H4 (cell line): ENCODE results near the gene NLRC3. TPM values are rescaled to one million over a fixed set of nuclear protein-coding genes. Genes with fewer than 3 reads are reported as not detected.

ENCODE experiments used
- DNase-seq: peaks from one replicate; pipeline ENCODE4 v3.0.0-alpha.2; 2015; ENCODE audit warnings: low spot score
- total RNA-seq: library from RNA; depleted of rRNA; stranded (reverse); fragments of >200 nt; shearing (Covaris generic); gene quantifications from 2 replicates; pipeline ENCODE4 v1.2.3, GENCODE V29; 2014

NLRC3 gene
- total RNA-seq, 1 experiment from 2014 or later = not detected

DNA sequence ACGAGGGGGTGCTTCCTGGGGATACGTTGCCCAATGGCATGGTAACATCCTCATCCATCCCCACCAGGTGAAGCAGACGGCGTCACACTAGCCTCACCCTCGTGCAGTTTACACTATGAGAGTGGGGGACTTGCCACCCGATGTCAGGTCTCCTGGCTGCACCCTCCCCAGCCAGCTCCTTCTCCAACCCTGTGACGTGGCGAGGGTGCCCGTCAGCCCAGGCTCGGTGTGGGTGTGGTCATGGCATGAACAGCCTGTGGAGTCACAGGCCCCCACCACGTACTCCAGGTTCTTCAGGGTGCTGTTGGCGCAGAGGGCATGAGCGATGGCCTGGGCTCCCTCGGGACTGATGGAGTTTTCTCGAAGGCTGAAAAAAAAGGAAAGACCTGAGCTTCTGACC is 28.3 kb downstream of the NLRC3 start:
- DNase-seq = no peak

DNA sequence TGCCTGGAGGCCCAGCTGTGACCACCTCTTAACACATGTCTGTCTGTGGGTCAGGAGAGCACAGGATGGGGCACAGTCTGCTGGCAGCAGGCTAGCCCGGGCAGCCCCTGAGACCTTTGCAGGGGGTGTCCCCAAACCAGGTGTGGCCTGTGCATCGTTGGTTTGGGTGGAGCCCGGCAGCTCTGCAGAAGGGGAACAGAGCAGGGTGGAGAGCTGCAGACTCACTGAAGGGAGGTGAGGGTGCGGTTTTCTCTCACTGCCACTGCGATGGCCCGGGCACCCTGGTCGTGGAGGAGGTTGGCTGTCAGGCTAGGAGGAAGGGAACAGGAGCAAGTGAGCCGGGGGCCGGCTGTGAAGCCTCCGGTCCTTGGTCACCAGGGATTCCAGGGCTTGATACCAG is 28.8 kb downstream of the NLRC3 start:
- DNase-seq = no peak

DNA sequence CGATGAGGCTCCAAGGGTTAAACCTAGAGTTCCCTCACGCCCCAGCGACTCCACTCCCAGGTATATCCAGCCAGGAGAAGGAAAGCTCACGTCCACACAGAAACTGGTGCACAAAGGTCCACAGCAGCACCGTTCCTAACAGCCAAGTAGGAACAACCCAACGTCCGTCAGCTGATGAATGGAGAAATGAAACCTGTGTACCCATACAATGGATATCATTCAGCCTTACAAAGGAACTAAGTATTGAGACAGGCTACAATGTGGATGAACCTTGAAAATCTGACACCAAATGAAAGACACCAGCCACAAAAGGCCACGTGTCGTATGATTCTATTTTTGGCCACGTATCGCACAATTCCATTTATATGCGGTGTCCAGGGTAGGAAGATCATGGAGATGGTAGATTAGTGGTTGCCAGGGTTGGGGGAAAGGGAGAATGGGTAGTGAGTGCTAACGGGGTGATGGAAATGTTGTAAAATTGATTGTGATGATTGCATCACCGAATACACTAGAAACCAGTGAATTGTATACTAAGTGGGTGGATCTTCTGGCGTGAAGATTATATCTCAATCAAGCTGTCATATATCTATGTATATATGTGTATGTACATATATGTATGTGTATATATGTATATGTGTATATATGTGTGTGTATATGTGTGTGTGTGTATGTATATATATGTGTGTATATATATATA is 30.1 kb downstream of the NLRC3 start:
- no peak for DNase-seq

DNA sequence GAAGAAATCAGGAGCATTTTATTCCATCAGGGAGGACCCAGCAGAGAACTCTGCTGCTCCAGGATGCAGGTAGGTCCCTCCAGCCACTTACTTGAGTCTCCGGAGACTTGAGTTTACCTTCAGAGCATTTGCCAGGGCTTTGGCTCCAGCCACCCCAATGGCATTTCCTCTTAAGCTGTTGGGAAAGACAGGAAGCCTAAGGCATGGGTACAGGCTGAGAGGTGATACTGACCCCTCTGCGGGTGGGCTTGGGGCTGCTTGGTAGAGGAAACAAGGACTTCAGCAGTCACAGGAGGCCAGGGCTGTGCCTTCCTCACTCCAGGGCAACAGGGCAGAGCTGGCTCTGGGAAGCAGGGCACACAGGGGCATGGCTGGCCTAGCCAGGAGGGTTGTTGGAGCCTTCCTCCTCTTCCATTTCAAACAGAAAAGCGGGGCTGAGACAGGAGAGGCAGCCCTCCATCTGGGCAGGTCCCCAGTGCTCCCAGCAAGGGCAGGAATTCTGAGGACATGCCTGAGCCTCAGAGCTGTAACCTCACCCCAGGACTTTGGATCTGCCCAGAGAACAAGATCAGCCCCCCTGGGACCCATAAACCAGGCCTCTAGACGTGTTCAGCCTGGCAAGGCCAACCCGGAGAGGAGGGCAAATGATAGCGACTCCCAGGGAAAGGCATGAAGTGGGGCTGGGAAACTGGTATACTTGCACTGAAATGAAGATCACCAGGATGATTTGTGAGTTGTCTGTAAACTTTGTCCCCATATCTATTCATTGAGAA is 34.4 kb downstream of the NLRC3 start:
- DNase-seq = no peak

DNA sequence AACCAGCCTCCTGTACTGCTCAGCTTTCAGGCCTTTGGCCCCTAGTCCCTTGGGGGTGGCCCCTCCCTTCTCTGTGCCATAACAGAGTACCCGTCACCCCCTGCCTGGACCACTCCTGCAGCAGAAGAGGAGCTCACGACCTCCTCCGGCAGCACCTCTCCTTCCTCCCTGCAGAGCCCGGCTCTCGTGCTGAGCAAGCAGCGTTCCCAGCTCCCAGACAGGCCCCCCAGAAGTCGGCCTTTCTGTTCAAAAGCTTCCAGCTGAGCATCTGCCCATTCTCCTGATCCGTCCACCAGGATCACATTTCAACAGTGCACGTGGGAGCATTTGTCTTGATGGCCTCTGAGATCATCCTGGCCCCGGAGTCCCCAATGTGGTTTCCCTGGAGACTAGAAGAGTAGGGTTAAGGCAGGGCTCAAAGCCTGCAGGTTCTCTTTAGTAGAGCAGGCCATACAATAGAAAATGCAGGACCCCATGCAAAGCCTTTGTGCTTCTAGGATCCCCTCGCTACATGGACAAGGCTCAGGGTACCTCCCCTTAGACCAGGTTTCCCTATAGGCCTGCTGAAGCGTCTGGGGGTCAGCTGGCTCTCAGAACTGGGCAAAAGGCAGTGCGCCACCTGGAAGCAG is 35.6 kb downstream of the NLRC3 start:
- no peak for DNase-seq

DNA sequence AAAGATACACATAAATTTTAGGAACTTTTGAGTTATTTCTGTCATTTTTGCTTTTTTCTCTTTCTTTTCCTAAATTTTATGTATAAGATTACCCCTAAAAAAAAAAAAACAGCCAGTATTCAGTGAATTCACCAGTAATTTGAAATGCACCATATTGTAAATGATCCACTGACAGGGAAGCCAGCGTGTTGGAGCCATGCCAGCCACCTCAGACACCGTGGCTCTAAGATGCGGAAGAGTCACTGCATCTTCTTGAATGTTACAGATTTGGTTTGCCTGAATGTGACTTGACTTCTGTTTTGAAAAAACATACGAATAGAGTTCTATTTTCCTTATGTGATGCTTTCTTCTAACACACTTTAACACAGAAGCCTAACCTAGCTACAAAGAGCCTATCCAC is 39.0 kb downstream of the NLRC3 start:
- no peak for DNase-seq

DNA sequence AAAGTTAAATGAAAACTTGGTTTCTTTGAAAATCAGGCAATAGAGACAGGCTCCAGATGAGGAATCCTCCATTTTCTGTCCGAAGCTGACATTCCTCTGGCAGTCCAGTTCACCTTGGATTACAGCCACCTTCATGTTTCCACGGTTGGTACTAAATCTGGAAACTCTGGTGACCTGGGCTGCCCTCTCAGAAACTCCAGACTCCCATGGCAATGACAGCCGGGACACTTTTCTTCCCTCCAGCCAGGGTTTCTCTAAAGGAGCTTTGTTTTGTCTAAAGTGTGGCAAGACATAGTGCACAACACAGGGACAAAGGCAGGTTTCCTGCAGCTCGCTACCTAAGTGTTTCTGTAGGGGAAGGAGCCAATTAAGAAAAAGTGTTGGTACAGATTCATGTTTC is 40.4 kb downstream of the NLRC3 start:
- DNase-seq = no peak

DNA sequence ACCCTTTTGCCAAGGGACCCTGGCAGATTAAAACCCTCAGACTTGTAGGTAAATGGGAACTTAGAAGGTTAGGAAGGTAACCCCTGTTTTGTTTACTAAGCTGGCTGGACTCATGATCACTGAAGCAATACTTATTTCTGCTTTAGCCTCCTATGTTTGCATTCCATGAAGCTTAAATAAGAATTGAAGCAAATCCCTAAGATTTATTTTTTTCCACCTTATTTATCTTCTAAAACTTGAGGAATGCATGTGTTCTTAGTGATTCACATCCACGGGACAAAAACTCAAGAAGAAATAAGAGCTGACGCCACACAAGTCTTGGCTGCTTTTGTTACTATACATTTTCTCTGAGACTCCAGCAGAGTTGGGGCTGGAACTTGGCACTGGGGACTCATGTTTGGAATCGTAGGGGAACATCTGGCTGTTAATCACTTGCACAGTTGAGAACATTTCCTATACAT is 40.9 kb downstream of the NLRC3 start:
- no peak for DNase-seq

DNA sequence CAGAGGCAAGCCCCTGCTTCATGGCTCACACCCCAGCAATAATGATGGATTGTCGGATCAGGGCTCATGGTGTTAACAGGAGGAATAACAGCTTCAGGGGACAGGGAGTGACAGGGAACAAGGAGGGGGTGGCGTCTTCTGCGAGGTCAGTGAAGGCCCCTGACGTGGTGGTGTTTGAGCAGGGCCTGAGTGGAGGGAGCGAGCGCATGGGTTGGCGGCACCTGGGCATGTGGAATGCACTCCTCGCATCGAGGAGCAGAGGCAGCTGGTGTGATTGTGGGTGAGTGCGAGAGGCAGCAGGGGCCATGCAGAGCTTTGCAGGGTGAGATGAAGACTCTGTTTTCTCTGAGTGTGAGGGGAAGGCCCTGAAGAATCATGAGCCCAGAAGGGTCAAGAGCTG is 43.1 kb downstream of the NLRC3 start:
- no peak for DNase-seq

DNA sequence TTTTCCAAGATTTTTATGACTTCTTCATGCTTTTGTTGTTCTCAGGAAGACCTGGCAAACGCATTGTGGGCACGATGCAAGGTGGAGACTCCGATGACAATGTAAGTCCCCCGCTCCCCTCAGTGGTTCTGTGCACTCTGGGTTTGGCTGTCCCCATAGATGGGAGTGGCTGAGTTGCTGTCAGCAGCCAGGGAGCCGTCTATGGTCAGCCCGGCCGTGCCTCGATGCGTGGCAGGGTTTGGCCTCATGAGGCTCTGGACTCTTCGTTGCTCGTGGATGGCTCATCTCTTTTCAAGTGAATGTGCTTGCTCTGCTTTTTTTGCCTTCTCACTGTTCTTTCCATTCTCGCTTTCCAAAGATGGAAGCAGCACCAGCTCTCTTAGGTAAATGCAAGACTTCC is 44.5 kb downstream of the NLRC3 start:
- DNase-seq = no peak

DNA sequence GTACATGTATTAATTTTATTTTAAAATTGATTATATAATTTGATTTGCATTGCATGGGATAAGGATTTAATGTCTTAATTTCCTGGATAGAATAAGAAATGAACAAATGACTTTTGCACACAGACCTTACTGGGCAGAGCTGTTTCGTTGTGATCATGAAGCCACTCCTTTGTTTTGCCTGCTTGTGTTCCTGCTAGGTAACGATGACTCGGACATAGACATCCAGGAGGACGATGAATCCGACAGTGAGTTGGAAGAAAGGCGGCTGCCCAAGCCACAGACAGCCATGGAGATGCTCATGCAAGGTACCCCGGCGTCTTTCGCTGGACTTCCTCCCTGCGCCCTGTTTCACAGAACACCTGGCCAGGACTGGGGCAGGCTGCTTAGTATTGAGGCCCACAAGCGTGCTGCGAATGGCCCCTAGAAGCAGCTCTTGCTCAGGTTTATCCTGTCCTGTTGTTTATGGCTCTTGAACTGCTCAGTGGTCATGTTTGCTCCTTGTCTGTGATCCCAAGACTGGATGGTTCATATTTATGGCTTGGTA is 46.8 kb downstream of the NLRC3 start:
- no peak for DNase-seq

DNA sequence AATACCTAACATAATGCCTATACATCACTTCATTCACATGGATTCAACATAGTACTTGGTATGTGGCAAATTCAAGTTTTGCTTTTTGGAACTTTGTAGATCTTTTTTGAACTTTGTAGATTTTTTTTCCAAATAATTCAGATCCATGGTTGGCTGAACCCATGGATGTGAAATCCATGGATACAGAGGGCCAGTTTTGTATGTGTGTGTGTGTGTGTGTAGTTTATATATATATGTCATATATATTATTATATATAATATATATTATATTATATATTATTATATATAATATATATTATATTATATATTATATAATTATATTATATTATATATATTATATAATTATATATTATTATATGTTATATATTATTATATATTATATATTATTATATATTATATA is 48.0 kb downstream of the NLRC3 start:
- no peak for DNase-seq

DNA sequence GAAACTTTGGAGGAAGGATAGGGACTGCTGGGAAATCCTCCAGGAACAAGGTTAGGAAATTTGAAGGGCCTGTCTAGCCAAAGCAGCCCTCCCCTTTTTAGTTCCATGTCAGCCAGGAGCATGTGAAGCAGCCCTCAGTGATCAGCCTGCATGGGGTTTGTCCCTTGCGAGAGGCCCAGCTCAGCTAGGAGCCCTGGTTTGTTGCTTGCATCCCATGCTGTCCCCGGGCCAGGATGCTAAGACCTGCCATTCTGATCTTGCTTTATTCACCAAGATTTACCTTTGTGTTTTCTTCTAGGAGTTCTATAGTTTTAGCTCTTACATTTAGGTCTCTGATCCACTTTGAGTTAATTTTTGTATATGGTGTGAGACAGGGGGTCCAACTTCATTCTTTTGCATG is 48.8 kb downstream of the NLRC3 start:
- no peak for DNase-seq

DNA sequence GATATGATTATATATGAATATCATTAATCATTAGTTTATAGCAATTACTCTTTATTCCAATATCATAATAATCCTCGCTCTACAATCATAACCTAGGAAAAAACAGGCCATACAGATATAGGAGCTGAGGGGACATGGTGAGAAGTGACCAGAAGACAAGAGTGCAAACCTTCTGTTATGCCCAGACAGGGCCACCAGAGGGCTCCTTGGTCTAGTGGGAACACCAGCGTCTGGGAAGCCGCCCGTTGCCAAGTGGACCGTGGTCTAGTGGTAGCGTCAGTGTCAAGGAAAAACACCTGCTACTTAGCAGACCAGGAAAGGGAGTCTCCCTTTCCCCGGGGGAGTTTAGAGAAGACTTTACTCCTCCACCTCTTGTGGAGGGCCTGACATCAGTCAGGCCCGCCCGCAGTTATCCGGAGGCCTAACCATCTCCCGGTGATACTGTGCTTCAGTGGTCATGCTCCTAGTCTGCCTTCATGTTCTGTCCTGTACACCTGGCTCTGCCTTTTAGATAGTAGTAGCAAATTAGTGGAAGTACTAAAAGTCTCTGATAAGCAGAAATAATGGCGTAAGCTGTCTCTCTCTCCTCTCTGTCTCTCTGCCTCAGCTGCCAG is 49.9 kb downstream of the NLRC3 start:
- peak; percentile 46 for DNase-seq

DNA sequence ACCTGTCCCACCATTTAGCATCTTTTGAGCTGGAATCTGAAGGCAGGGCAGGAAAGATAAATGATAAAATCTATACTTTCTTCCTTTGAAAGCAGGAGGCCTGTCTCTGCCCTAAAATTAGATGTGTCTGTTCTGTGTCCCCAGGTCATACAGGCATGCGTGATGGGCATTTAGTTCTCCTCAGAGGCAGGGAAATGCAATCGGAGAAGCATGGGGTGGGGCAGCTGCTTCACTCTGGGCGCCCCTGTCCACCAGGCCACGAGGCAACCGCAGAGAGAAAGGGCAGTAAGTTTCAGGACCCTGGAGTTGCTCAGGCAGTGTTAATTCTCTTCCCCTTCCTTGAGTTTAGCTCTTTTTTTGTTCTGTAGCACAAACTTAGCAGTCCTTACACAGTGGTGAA is 51.3 kb downstream of the NLRC3 start:
- no peak for DNase-seq

DNA sequence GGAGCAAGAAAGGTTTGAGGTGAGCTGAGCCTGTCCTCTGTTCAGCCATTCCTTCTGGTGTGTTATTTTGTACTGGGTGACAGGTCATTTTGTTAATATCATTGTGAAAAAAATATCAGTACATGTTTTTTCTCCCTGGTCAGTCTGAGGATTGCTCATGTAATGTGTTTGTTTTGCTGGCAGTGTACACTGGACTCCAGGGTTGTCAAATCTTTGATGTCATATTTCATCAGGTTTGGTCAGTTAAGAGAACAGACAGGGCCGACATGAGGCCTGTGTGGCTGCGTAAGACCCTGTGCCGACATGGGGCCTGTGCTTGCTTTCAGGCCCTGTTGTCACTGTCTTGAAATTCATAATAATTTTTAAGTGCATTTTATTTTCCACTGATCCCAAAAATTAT is 53.9 kb downstream of the NLRC3 start:
- no peak for DNase-seq

DNA sequence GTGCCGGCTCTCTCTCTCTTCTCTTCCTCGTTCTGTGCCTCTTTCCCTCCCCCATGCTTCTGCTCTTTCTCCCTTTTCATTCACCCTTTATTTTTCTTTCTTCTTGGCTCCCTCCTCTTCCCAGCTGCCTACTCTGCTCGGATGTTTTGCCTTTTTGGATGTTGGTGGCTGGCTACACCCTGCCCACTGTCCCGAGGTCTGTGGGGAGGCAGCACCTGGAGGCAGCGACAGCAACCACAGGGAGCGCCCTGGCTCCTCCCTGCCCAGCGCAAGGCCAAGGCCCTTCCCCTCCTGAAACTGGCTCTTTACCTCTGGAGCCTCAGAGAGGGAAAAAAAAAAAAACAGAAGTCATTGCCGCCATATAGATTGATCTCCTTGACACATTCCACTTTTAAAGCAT is 56.4 kb downstream of the NLRC3 start:
- no peak for DNase-seq

DNA sequence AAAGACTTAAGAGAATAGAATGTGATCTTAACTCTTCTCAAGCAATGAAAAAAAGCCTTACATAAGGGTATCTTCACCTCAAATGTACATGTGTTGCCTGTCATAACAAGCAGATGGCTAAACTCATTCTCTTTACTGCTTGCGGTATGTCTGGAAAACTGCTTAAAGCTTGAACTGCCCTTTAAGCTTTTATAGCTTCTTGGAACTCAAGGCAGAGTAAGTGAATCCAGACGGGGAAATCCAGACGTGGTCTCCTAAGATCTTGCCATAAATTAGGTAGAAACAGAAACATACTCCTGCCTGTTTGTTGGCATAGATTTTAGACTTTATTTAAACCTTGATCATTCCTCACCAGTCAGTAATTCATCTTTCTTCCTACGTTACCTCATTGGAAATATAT is 56.8 kb downstream of the NLRC3 start:
- DNase-seq = no peak

DNA sequence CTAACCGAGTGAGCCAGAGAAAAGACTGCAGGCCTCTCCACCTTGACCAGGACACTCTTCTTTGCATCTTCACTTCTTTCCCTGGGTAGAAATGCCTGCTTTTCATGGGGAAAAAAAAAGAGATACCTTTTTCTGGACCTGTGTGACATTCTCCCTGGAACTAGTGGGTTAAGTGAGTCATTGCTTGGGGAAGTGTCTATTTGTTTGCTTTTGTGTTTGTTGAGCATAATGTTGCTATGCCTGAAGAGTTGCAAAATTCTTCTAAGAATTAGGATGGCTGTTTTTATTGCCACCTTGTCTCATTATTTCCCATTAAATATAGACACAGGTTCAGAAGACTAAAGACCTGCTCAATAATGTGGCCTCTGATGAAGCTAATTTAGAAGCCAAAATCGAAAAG is 57.6 kb downstream of the NLRC3 start:
- DNase-seq = no peak

DNA sequence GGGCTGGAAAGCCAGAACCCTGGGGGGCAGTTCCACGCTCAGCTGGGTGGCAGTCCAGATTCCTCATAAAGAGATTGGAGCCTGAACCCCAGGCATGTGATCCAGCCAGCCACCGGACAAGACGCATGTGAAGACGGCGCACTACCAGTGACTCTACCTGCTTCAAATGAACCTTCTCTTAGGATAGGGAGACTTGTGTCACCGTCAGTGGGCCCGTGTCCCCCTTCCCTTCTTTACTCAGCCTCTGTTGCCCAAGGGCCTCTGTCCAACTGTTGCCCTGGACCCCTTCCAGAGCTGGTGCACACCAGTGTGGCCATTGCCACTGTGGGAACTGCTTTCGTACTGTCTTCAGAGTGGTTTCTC is 58.2 kb downstream of the NLRC3 start:
- no peak for DNase-seq

DNA sequence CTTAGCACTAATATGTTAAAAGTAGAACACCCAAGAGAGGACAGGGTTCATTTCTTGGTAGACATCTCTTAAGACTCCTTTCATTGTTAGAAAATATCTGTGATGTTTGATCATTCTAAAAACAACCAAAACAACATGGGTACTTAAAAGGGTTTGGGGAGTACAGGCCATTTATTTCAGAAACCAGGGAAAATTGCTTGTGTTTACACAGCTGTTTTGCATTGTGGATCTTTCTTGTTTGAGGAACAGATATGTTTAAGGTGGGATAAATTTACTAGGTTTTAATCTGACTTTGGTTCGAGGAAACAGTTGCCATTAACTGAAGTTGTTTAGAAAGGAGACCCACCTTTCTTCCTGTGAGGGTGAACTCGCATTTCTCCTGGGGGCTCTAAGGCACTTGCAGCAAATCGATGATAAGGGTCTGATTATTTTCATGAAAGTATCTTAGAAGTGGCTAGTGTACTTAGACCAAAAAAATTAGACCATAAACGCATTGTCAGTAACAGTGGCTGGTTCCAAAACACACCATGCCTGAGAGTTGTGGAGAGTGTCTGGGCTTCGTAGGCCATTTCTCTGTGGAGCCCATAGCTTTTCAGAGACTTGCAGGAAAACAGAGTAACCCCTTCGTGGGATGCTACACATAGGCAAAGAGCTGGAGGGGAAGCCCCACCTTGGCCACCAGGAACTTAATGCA is 58.8 kb downstream of the NLRC3 start:
- no peak for DNase-seq

DNA sequence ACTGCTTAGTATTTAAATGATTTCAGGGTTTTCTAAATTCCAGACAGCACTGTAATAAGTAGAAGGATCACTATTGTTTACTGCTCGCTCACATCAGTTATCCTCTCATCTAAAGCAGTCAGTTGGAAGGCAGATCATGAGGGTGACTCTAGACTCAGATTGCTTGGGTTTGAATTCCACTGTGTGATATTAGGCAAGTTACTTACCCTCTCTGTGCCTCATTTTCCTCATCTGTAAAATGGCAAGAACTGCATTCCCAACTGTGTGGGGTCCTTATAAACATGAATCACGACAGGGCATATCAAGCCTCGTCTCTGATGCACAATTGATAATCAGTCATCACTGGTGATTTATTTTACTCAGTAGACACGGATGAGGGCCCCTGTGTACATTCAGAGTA is 61.3 kb downstream of the NLRC3 start:
- DNase-seq = no peak
